GM12864 (cell line): Measurements from ENCODE around the gene ARSJ.
A peak's percentile ranks its signal among the peaks of the same experiment; 100 is the strongest.

Experiments used
- DNase-seq: peaks from one replicate; pipeline ENCODE4 v3.0.0-alpha.2; 2011; ENCODE audit warnings: low read depth
- H3K4me3 ChIP-seq: 2 replicates; pipeline ENCODE4 v1.5.1; 2011; ENCODE audit warnings: mild to moderate bottlenecking, low read depth, low read length, control low read depth
- TF ChIP-seq, protein P1 (sequence below): IDR thresholded peaks from 2 replicates; pipeline ENCODE4 v1.5.1; 2011; ENCODE audit warnings: low read depth, mild to moderate bottlenecking, moderate library complexity, low read length, control low read depth, inconsistent platforms; ENCODE audit errors: missing control alignments

ARSJ gene

DNA sequence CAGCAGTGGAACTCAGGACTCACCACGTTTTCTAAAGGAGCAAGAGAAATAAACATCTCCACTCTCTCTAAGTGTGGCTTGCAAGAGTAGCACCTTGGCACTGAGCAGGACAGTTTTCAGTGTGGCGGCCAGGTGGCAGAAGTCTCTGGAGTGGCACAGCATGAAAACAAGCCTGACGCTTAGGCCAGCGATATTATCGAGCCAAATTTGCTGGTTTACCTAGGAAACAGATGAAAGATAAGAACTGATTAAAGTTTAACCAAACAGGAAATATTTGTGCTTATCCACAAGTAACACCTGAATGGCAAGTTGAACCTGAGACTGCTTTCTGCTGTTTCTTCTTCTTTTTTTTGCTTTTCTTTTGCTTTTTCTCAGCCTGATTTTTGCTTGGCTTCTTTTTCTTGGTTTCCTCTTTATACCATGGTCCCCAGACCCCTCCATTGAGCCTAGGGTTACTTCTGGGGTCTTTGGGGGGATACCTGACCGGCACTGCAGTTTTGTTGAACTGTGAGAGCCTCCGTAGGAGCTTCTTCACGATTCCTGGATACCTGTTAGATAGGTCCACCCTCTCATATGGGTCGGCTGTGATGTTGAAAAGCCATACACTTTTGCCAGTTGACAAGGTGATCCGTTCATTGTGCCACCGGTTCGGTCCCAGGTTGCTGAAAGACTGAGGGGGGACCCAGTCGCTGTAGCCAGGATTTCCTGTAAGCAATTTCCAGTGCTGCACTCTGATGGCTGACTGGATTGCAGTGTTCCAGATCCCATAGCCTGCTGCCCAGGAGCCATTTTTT lies 77.3 kb downstream of the ARSJ start:
- no peak overlapping the region for H3K4me3 ChIP-seq
- DNase-seq: no peak
- TF ChIP-seq, protein P1, sequence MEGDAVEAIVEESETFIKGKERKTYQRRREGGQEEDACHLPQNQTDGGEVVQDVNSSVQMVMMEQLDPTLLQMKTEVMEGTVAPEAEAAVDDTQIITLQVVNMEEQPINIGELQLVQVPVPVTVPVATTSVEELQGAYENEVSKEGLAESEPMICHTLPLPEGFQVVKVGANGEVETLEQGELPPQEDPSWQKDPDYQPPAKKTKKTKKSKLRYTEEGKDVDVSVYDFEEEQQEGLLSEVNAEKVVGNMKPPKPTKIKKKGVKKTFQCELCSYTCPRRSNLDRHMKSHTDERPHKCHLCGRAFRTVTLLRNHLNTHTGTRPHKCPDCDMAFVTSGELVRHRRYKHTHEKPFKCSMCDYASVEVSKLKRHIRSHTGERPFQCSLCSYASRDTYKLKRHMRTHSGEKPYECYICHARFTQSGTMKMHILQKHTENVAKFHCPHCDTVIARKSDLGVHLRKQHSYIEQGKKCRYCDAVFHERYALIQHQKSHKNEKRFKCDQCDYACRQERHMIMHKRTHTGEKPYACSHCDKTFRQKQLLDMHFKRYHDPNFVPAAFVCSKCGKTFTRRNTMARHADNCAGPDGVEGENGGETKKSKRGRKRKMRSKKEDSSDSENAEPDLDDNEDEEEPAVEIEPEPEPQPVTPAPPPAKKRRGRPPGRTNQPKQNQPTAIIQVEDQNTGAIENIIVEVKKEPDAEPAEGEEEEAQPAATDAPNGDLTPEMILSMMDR: peak; percentile 49

DNA sequence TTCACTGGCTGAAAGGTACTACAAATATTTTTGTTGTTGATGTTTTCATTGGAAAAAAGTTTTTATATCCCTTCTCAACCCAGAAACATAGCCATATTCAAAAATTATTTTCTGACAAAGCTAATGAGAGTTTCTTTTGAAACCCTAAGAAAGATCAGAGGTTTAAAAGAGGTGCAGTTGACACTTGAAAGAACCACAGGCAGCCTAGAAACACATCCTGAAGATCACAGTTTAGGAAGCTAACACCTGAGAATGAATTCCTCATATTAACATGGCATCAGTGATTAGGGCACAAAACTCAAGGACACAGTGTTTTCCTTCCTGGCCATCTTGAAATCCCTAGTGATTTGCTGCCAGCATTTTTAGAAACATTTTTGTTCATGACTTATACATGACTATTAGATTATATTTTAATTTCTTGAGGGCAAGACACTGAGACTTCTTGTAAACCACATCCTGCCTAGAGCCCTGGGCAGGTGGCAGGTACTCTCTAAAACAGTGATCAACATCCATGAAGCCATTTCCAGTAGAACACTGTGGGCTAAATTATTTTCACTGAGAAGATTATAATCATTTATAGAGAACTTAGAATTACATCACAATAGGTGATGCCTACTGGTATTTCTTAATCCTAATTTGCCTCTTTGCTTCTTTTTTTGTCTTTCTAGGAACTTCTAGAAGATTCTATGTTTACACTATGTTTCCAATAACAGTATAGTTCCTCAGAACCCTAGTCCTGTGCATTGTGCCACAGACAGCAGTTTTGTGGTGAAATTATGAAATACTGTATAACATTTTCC lies 80.0 kb downstream of the ARSJ start:
- peak; percentile 18 for DNase-seq
- H3K4me3 ChIP-seq: no peak overlapping the region
- TF ChIP-seq, protein P1: no peak

DNA sequence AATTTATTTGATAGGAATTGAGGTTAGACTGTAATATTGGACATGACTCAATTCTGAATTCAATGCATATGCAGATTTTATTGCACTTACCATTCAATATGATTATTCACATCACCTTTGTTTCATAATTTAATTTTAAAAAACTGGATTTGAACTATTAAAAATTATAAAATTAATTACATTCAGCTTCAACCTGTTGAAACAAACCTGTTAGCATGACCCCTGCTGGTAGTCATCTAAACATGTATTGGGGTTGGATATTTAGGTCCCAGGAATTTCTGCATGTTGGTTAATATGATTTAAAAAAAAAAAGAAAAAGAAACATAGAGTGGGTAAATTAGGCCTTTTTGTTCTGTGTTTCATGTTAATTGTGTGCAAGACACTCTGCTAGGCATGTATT lies 85.9 kb downstream of the ARSJ start:
- no peak overlapping the region for H3K4me3 ChIP-seq
- TF ChIP-seq, protein P1: peak; percentile 4
- DNase-seq: no peak

DNA sequence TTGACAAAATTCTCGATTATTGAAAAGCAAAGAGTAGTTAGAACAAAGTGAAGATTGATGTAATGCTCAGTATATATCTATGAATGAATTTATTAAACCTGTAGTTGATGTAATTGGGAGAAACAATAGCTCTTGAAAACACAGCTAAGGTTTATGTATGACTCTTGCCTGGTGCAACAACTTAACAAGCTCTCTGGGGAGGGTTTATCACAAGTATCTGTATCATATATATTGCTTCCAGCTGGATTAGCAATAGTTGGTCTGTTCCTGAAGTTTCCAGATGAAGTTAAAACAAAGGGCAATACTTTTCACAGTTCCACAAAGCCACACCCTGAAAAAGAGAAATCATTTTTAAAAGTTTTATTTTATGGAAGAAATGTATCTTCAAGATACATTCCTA lies 91.4 kb downstream of the ARSJ start:
- H3K4me3 ChIP-seq: no peak overlapping the region
- TF ChIP-seq, protein P1: no peak
- DNase-seq: no peak

DNA sequence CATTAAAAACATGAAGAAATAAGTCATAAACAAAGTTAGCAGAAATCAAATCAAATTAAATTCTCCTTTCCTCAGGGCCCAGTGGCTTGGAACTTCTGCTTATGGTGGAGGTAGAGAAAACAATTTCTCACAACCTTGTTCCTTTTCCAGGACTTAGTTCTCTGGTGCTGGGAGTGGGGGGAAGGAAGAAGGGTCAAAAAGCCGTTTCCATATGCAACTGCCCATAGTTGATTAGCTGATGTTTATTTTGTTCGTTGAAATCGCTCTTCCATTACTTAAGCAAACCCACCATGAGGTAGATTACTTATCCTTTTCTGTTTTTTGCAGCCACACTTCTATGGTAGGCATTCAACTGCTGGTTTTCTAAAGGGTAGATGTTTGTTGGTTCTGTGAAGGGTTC lies 94.2 kb downstream of the ARSJ start:
- H3K4me3 ChIP-seq: no peak overlapping the region
- DNase-seq: no peak
- TF ChIP-seq, protein P1: no peak

DNA sequence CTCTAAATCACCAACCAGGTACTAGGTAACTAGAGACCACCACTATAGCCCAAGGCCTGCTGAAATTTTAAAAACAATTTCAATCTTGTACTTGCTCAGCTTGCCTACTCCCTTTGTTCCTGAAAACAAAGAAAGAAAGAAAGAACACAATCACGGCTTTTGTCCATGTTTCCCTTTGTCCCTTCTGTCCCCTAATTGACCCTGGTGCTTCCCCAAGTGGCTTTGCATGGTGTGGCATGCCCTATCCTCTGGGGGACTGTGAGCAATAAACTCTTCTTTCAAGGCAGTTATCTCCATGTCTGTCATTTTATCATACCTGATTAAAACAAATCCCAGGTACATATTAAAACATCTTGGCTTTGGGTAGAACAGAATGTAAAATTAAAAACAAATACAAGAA lies 94.8 kb downstream of the ARSJ start:
- TF ChIP-seq, protein P1: no peak
- DNase-seq: no peak

More for the DNA sequence above, 94.8 kb downstream of the ARSJ start:
- no peak overlapping the region for H3K4me3 ChIP-seq
